H1 (cell line): Measurements from ENCODE around the gene GPSM1. TPM values are rescaled to one million over a fixed set of nuclear protein-coding genes. Genes with fewer than 3 reads are reported as not detected.
A peak's percentile ranks its signal among the peaks of the same experiment; 100 is the strongest.

Experiments used
- CTCF ChIA-PET: fragments of 300-600 bp; sonication (Branson Sonifier 250); formaldehyde crosslinking; loops from one replicate; lab custom pipeline; 2021; ENCODE audit not compliant: partially characterized antibody; lab: Charles Lee
- POLR2A ChIA-PET: fragments of 300-600 bp; sonication (Branson Sonifier 250); formaldehyde crosslinking; loops from one replicate; lab custom pipeline; 2021; ENCODE audit warnings: inconsistent platforms; ENCODE audit not compliant: partially characterized antibody; lab: Charles Lee
- DNase-seq, 2 experiments: peaks; one replicate each; pipeline versions ENCODE4 v3.0.0 to v3.0.0-alpha.2; 2010 to 2022; ENCODE audit warnings: low spot score in 2 of 2, low read depth in 1 of 2, mixed read lengths in 1 of 2
- FAIRE-seq: peaks from 2 replicates; lab custom pipeline; 2011; peaks lifted over from hg19 to GRCh38; lab: Jason Lieb, UNC
- H2AFZ ChIP-seq: 2 replicates; pipeline ENCODE4 v1.8.1; 2012; ENCODE audit warnings: low read length, inconsistent platforms
- H2AK5ac ChIP-seq: 2 replicates; pipeline ENCODE4 v1.6.1; 2013; ENCODE audit warnings: low read depth, low read length
- H2BK120ac ChIP-seq: replicated peaks from 2 replicates; pipeline ENCODE3; 2013; ENCODE audit warnings: low read depth, low read length, inconsistent platforms
- H2BK12ac ChIP-seq: 2 replicates; pipeline ENCODE4 v1.6.1; 2013; ENCODE audit warnings: low read depth, low read length
- H2BK15ac ChIP-seq: 2 replicates; pipeline ENCODE4 v1.6.1; 2013; ENCODE audit warnings: low read length
- H2BK20ac ChIP-seq: 2 replicates; pipeline ENCODE4 v1.6.1; 2013; ENCODE audit warnings: low read length
- H2BK5ac ChIP-seq: 2 replicates; pipeline ENCODE4 v1.6.1; 2013; ENCODE audit warnings: low read depth, low read length
- H3K14ac ChIP-seq: 2 replicates; pipeline ENCODE4 v1.6.1; 2013; ENCODE audit warnings: inconsistent platforms; ENCODE audit not compliant: insufficient read length
- H3K18ac ChIP-seq: 2 replicates; pipeline ENCODE4 v1.6.1; 2013; ENCODE audit warnings: low read length; ENCODE audit errors: extremely low read depth
- H3K23ac ChIP-seq: 2 replicates; pipeline ENCODE4 v1.6.1; 2013; ENCODE audit warnings: inconsistent platforms; ENCODE audit not compliant: insufficient read length
- H3K23me2 ChIP-seq: 2 replicates; pipeline ENCODE4 v1.6.1; 2013; ENCODE audit warnings: low read depth, low read length
- H3K27ac ChIP-seq: 2 replicates; pipeline ENCODE4 v1.6.1; 2011; ENCODE audit warnings: low read depth, low read length, inconsistent platforms
- H3K27me3 ChIP-seq, 4 experiments: replicated peaks in 1 of 4; 1 replicate in 1 of 4; 2 replicates in 3 of 4; pipeline versions ENCODE4 v1.6.1 to v1.8.1; 2011 to 2013; ENCODE audit warnings: low read length in 3 of 4, mild to moderate bottlenecking in 3 of 4, inconsistent platforms in 2 of 4, mixed read lengths in 2 of 4, moderate library complexity in 1 of 4; ENCODE audit not compliant: control insufficient read depth in 3 of 4, insufficient read depth in 3 of 4; ENCODE audit errors: extremely low read depth in 1 of 4
- H3K36me3 ChIP-seq, 4 experiments: 2 replicates each; pipeline versions ENCODE4 v1.6.1 to v1.8.1; 2011 to 2013; ENCODE audit warnings: mild to moderate bottlenecking in 4 of 4, low read length in 3 of 4, moderate library complexity in 2 of 4, control low read depth in 1 of 4, inconsistent platforms in 1 of 4; ENCODE audit not compliant: insufficient read depth in 4 of 4, control insufficient read depth in 2 of 4
- H3K4ac ChIP-seq: replicated peaks from 2 replicates; pipeline ENCODE3; 2013; ENCODE audit warnings: low read length, low read depth, mixed read lengths, inconsistent platforms; ENCODE audit not compliant: insufficient read length
- H3K4me1 ChIP-seq, 4 experiments: replicated peaks in 1 of 4; 1 replicate in 1 of 4; 2 replicates in 3 of 4; pipeline versions ENCODE4 v1.6.1 to v1.8.1; 2011 to 2013; ENCODE audit warnings: low read length in 3 of 4, inconsistent platforms in 2 of 4, mixed read lengths in 1 of 4; ENCODE audit not compliant: insufficient read depth in 4 of 4, control insufficient read depth in 3 of 4
- H3K4me2 ChIP-seq, 2 experiments: 2 replicates each; pipeline versions ENCODE4 v1.6.1 to v1.8.1; 2011 to 2013; ENCODE audit warnings: low read depth in 2 of 2, low read length in 2 of 2, control low read depth in 1 of 2, inconsistent platforms in 1 of 2, mild to moderate bottlenecking in 1 of 2; ENCODE audit not compliant: insufficient read depth in 1 of 2
- H3K4me3 ChIP-seq, 4 experiments: fragments of 200-600, 300-600 bp in 1 of 4; sonication (generic), shearing (Covaris generic), sonication (Bioruptor Twin) in 1 of 4; 2 replicates each; pipeline versions ENCODE4 v1.5.1 to v1.8.1; 2011 to 2016; ENCODE audit warnings: low read length in 4 of 4, low read depth in 3 of 4, control low read depth in 2 of 4, inconsistent platforms in 2 of 4, mild to moderate bottlenecking in 2 of 4, mixed read lengths in 1 of 4, moderate library complexity in 1 of 4; ENCODE audit not compliant: insufficient read depth in 2 of 4; ENCODE audit errors: extremely low read depth in 1 of 4
- H3K56ac ChIP-seq: replicated peaks from 2 replicates; pipeline ENCODE3; 2013; ENCODE audit warnings: low read depth, mild to moderate bottlenecking, mixed read lengths, low read length, inconsistent platforms; ENCODE audit not compliant: insufficient read length
- H3K79me1 ChIP-seq: 2 replicates; pipeline ENCODE4 v1.6.1; 2013; ENCODE audit warnings: low read depth, low read length, control low read depth
- H3K79me2 ChIP-seq, 2 experiments: 2 replicates each; pipeline versions ENCODE4 v1.6.1 to v1.8.1; 2012 to 2013; ENCODE audit warnings: low read length in 2 of 2, mild to moderate bottlenecking in 2 of 2, inconsistent platforms in 1 of 2; ENCODE audit not compliant: insufficient read depth in 2 of 2, control insufficient read depth in 1 of 2
- H3K9ac ChIP-seq, 4 experiments: replicated peaks in 1 of 4; 1 replicate in 1 of 4; 2 replicates in 3 of 4; pipeline versions ENCODE4 v1.6.1 to v1.8.1; 2011 to 2013; ENCODE audit warnings: low read depth in 3 of 4, low read length in 3 of 4, control low read depth in 2 of 4, mild to moderate bottlenecking in 2 of 4, moderate library complexity in 2 of 4, inconsistent platforms in 1 of 4; ENCODE audit errors: extremely low read depth in 1 of 4
- H3K9me3 ChIP-seq, 2 experiments: 2 replicates each; pipeline versions ENCODE4 v1.6.1 to v1.8.1; 2012 to 2013; ENCODE audit warnings: mild to moderate bottlenecking in 2 of 2, moderate library complexity in 2 of 2, control low read depth in 1 of 2, inconsistent platforms in 1 of 2, low read depth in 1 of 2, low read length in 1 of 2, mixed read lengths in 1 of 2; ENCODE audit not compliant: insufficient read depth in 2 of 2
- H4K20me1 ChIP-seq, 2 experiments: replicated peaks in 1 of 2; 2 replicates each; pipeline versions ENCODE3 to v1.8.1; 2011 to 2013; ENCODE audit warnings: inconsistent platforms in 2 of 2, low read length in 2 of 2, mild to moderate bottlenecking in 1 of 2; ENCODE audit not compliant: insufficient read depth in 2 of 2, control insufficient read depth in 1 of 2
- H4K5ac ChIP-seq: 2 replicates; pipeline ENCODE4 v1.6.1; 2013; ENCODE audit warnings: low read length, low read depth, mixed read lengths, inconsistent platforms; ENCODE audit not compliant: insufficient read length
- H4K8ac ChIP-seq: 2 replicates; pipeline ENCODE4 v1.8.0; 2013; ENCODE audit warnings: mild to moderate bottlenecking, moderate library complexity, low read length, inconsistent platforms; ENCODE audit not compliant: insufficient read depth; ENCODE audit errors: extremely low read depth
- H4K91ac ChIP-seq: replicated peaks from 2 replicates; pipeline ENCODE3; 2013; ENCODE audit warnings: low read length, mixed read lengths, inconsistent platforms; ENCODE audit not compliant: insufficient read length
- JUND ChIP-seq: IDR thresholded peaks from 2 replicates; pipeline ENCODE4 v1.6.1; 2011; ENCODE audit warnings: mild to moderate bottlenecking, improper control_type of control experiment, low read length
- NRF1 ChIP-seq: IDR thresholded peaks from 2 replicates; pipeline ENCODE4 v1.6.1; 2011; ENCODE audit warnings: mild to moderate bottlenecking, low read depth, low read length, improper control_type of control experiment
- RAD21 ChIP-seq, 2 experiments: IDR thresholded peaks in 1 of 2; conservative IDR thresholded peaks in 1 of 2; 2 replicates each; pipeline ENCODE4 v1.6.1; 2011; ENCODE audit warnings: low read depth in 2 of 2, low read length in 2 of 2, improper control_type of control experiment in 1 of 2, inconsistent platforms in 1 of 2, mild to moderate bottlenecking in 1 of 2, moderate library complexity in 1 of 2
- ZNF274 ChIP-seq: IDR thresholded peaks from 2 replicates; pipeline ENCODE4 v1.7.0; 2012; ENCODE audit warnings: low read length, borderline replicate concordance; ENCODE audit errors: extremely low read depth
- WGBS, 2 experiments: shearing (Covaris generic) in 1 of 2; methylation state at CpG; one replicate each; pipeline versions ENCODE4 v1.1.6 to v1.1.7; 2013 to 2015; ENCODE audit warnings: low lambda C conversion rate in 2 of 2, mixed read lengths in 2 of 2, inconsistent platforms in 1 of 2, low coverage in 1 of 2, missing lambda C conversion rate in 1 of 2; ENCODE audit not compliant: insufficient replicate concordance in 2 of 2, insufficient coverage in 1 of 2, insufficient read length in 1 of 2; ENCODE audit errors: extremely low coverage in 1 of 2, missing lambda C conversion rate in 1 of 2; 5-methylcytosine and 5-hydroxymethylcytosine counted together
- polyA plus RNA-seq, 7 experiments: library from polyadenylated mRNA; depleted of rRNA in 3 of 7; stranded (reverse) in 5 of 7; unstranded in 2 of 7; fragments of >200 nt in 5 of 7; fragments of 200-250 nt in 2 of 7; gene quantifications; 1 replicate in 5 of 7; 2 replicates in 1 of 7; 4 replicates in 1 of 7; pipeline versions ENCODE4 v1.2.1 to v1.2.3, GENCODE V29; 2011 to 2013; ENCODE audit warnings: missing spikeins in 2 of 7, mixed read lengths in 2 of 7
- total RNA-seq: library from RNA; stranded (reverse); fragmentation: NEBNext Ultra II Directional; extraction: Animal tissue kit (Norgen Biotek cat#: 25700); gene quantifications from 2 replicates; pipeline ENCODE4 v1.2.1, GENCODE V29; 2021

The GPSM1 gene
- total and polyA plus RNA-seq, 2 of the 8 experiments (the other 6 are each of a cell fraction or from before 2014, with no cell fraction given), result 12.8 to 18.0 TPM

GRCh38 chr9:136370037-136370436 lies 42.7 kb downstream of the GPSM1 start:
- H3K18ac ChIP-seq, result no peak overlapping the region
- no peak overlapping the region for H3K56ac ChIP-seq
- no peaks in the 10 kb centered on the region for H3K79me1 ChIP-seq
- H3K79me2 ChIP-seq, result no peaks in the 10 kb centered on the region
- no peak overlapping the region for H3K23ac ChIP-seq
- H2BK5ac ChIP-seq, result no peak overlapping the region; the same call in 1 of the 2 replicates
- H3K14ac ChIP-seq, result no peak overlapping the region
- H3K4me1 ChIP-seq, result no peaks in the 10 kb centered on the region
- H3K36me3 ChIP-seq, result no peaks in the 10 kb centered on the region
- H2BK12ac ChIP-seq, result no peak overlapping the region
- no peak overlapping the region for H3K27ac ChIP-seq
- 94% methylated on average over 18 of the region's 19 CpGs; no CpG with 5 or more reads in 1 of the 2 experiments for WGBS, 2 experiments
- H3K4me2 ChIP-seq, result no peak overlapping the region
- H3K27me3 ChIP-seq, result no peaks in the 10 kb centered on the region
- no peak overlapping the region for H3K9ac ChIP-seq
- ChIA-PET POLR2A (interaction anchor here (0.8 to 7.2 kb wide), 6 partner anchors 8 to 69 kb away, joined by 3 to 43 read pairs (median 4); partner anchors contain the start of genes DNLZ and SNAPC4), CTCF (interaction anchor here (1.1 to 2.9 kb wide), 8 partner anchors 24 to 302 kb away, joined by 3 to 19 read pairs (median 4); no protein-coding TSS in a partner anchor)
- H4K20me1 ChIP-seq, result peaks cover 0 to 3% of the 10 kb centered on the region in 2 experiments
- FAIRE-seq, result no peak
- H4K8ac ChIP-seq, result peak overlapping the region; percentile 25; the same call in 1 of the 2 replicates
- H3K4me3 ChIP-seq, result no peak overlapping the region
- H2BK15ac ChIP-seq, result no peak overlapping the region
- no peak overlapping the region for H4K91ac ChIP-seq
- no peak overlapping the region for H2BK120ac ChIP-seq
- H3K4ac ChIP-seq, result no peak overlapping the region
- no peak for DNase-seq
- no peak overlapping the region for H4K5ac ChIP-seq
- TF ChIP-seq RAD21 (IDR thresholded peaks at IDR 0.05 in 1 of 2, conservative IDR thresholded peaks at IDR 0.05 in 1 of 2; ENCODE audit: low read depth in 2 of 2, low read length in 2 of 2) (no peak), JUND (no peak), NRF1 (no peak), ZNF274 (no peak)
- H3K23me2 ChIP-seq, result no peaks in the 10 kb centered on the region
- no peak overlapping the region for H2AFZ ChIP-seq
- H3K9me3 ChIP-seq, result no peaks in the 10 kb centered on the region
- no peak overlapping the region for H2AK5ac ChIP-seq
- no peak overlapping the region for H2BK20ac ChIP-seq
